GM19193 (cell line): Measurements from ENCODE around the gene POLD2.

Experiments used
- POLR2A ChIP-seq: IDR thresholded peaks from 4 replicates; pipeline ENCODE4 v1.6.1; 2011; ENCODE audit not compliant: insufficient read depth, insufficient read length; ENCODE audit errors: extremely low read depth

POLD2 gene

DNA sequence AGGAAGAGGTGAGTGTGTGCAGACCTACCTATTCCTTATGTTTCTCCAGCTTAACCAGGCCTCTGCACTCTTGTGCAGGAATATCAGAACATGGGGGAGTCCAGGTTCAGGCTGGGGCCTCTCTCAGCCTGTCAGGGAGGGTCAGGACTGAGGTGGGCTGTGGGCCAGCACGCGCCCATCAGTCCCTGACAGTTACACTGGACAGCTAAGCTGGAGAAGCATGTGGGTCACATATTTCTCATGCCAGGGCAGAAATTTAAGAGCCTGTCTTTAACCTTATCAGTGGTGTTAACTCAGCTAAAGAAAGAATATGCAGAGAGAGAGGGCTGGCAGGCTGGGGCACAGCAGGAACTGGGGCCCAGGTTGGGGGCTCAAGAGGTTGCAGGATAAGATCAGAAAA lies 8.7 kb upstream of the POLD2 start:
- no peak for TF ChIP-seq POLR2A

DNA sequence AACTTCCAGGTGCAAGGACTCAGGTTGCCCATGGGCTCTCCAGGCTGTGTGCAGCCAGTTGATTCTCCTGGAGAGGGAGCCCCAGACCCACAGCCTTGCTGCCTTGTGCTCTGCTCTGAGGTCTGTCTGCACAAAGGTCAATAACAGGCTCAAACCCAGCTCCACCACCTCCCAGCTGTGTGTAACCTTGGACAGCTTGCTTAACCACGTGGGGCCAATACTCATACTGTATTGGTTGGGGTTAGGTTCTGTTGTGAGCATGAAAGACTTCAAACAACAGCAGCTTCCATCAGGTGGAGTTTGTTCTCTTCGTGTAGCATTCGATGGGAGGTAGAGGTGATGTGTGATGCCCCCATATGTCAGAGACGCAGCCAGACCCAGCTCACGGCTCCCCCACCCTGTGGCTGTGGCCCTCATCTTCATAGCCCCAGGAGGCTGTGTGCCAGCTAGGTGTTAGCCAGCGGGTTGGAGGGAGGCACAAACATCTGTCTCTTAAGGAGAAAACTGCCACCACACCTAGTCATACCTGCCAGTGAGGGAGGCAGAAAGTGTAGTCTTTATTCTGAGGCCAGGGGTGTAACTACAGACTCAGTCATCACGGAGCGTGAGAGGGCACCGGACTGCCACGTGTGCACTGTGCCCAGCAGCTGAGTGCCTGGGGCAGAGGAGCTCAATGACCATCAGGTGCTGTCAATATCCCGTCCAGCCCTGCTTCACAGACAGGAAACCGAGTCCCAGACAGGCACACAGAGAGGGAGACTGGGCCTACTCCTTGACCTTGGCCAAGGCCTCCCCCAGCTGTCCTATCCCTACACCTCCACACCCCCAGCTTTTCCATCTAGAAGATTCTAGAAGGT lies 8.1 kb upstream of the POLD2 start:
- no peak for TF ChIP-seq POLR2A

DNA sequence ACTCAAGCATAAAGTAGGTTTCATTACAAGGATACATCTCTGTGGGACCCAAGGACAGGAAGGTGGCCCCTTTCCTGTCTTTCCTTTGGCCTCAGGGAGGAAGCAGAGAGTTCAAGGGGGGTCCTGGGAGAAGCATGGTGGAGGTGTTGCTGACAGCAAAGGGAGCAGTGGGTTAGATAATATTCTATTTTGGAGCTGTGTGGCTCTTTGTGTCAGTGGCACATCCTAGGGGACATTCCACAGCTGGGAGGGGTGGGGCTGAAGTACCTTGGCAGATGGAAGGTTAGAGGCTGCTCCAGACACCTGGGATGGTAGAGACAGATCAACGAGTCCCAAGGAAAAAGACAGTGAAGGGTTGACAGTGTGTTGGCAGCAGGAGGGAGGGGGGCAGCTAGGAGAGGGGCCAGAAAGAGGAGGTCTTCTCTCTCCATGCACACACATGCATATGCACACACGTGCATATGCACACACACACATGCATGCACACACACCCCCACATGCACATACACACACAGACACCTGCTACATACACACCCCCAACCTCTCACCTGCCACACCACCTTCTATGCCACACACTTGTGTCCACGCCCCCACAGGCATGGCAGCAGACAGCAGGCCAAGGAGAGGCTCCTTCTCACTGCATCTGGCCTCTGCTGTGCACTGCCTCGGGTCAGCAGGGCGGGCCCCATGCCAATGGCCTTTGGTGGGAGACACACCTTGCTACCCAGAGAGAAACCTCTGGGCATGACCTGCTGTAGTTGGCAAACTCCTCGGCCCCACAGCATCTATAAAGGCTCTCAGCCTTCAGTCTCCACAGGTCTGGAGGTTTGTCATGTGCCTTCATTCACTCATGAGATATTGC lies 5.6 kb upstream of the POLD2 start:
- TF ChIP-seq POLR2A: no peak

DNA sequence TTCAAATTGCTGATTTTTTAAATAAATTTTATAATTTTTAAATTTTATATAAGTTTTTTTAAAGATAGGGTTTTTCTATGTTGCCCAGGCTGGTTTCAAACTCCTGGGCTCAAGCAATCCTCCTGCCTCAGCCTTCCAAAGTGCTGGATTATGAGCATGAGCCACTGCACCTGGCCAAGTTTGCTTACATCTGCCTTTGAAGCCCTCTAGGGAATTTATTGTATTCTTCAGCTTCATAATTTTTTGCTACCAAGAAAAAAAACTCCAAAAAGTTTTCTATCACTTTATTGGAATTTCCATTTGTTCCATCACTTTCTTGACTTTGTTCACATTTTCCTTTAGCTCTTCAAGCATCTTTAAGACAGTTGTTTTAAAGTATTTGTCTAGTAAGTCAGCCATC lies 3.8 kb upstream of the POLD2 start:
- TF ChIP-seq POLR2A: no peak

DNA sequence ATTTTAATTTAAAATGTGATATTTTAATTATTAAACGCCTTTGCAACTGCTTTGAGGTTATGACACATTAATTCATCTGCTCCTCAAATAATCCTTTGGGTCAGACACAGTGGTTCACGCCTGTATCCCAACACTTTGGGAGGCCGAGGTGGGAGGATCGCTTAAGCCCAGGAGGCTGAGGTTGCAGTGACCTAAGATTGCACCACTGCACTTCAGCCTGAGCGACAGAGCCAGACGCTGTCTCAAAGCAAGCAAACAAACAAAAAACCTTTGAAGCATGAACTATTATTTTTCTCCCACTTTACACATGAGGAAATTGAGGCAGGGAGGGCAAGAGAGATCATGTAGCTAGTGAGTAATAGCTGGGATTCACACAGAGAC lies 1.5 kb upstream of the POLD2 start:
- TF ChIP-seq POLR2A: no peak

DNA sequence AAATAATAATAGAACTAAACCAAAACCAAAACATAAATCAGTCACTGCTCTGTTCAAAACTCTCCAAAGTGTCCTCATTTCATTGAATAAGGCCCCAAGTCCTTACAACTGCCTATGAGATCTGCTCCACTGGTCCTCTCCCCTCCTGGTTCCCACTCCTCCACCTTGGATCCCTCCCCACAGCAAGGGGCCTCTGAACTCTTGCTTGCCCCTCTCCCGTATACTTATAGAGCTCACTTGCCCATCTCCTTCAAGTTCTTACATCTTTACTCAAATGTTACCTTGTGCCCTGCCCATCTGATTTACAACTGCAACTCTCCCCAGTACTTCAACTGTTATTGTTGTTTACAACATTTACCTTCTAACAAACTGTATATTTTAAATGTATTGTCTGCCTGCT lies 819 bp downstream of the POLD2 start:
- no peak for TF ChIP-seq POLR2A

DNA sequence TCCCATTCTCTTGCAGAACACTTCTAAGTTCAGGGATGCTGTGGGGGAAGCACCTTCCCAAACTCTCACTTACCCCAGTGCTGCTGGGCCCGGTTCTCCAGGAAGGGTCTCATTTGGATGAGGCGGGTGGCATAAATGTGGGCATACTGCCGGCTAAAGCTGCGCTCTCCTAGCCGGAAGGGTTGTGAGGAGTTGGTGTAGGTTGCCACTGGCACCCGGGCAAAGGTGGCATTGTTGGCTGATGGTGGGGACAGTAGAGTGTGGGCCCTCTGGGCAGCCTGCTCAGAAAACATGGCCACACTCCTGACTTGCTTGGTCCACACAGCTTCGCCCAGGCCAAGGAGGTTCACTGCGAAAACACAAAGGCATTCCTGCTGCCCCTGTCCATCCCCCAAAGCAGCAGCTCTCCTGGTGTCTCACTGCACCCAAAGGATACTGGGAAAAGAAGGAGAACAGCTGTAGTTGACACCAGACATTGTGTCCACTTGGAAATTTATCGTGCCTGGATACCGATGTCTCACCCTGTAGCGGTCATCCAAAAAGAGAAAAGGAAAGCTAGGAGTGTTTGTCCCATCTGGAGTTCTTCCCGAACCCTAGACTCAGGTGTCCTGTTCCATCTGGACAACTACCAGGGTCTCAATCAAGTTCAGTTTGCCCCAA lies 1.5 kb downstream of the POLD2 start:
- no peak for TF ChIP-seq POLR2A

DNA sequence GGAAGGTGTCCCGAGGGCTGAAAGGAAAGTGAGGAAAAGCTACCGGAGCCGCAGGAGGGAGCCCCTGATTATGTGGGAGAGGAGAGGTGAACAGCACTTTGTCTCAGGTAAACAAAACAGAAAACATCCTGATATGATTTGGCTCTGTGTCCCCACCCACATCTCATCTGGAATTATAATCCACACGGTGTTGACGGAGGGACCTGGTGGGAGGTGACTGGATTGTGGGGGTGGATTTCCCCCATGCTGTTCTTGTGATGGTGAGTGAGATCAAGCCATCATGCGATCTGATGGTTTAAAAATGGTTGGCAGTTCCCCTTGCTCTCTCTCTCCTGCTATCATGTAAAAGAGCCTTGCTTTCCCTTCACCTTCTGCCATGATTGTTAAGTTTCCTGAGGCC lies 3.0 kb downstream of the POLD2 start:
- no peak for TF ChIP-seq POLR2A

DNA sequence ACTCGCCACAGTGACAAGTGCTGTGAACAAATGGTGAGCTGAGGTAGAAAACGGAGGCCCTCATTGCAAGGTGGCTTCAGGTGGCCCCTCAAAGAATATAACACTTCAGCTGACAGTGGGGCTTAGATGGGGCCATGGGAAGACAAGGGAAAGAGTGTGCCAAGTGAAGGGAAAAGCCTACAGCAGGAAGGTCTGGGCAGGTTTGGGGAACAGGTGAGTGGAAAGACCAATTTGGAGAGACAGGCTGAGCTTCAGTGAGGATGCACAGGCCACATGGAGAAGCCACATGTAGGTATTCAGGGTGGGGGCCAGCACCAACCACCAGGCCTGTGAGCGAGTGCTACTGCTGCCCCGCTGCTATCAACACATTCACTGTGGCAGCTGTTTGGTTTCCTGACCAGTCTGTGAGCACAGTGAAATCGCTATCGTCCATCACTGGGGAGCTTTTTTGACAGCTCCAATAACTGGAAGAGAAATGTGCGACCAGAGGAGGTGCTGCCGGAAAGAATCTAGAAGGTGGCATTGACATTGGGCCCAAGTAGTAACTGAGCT lies 3.4 kb downstream of the POLD2 start:
- no peak for TF ChIP-seq POLR2A

DNA sequence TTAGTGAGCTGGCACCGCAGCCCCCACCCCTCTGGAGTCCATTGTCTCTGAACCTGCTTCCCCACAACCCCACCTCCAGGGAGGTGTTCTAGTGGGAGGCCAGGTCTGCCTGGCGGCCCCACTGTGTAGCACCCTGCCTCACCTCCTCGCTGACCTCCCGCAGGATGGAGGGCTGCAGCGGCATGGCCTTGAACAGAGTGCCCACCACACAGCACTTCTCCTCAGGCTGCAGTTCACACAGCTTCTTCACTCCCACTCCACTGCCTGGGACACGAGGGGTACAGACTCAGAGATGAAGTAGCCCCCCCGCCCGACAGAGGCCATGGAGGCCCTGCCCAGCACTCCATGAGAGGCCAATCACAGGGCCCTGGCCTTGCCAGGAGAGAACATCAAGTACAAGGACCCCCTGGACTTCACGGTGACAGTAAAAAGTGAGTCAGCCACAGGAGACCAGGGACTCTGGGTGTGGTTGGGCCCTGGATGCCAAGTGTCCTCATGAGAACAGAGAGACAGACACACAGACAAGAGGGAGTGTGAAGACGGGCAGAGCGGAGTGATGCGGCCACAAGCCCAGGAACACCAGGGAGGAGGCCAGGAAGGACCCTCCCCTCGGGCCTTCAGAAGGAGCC lies 5.4 kb downstream of the POLD2 start:
- TF ChIP-seq POLR2A: no peak

DNA sequence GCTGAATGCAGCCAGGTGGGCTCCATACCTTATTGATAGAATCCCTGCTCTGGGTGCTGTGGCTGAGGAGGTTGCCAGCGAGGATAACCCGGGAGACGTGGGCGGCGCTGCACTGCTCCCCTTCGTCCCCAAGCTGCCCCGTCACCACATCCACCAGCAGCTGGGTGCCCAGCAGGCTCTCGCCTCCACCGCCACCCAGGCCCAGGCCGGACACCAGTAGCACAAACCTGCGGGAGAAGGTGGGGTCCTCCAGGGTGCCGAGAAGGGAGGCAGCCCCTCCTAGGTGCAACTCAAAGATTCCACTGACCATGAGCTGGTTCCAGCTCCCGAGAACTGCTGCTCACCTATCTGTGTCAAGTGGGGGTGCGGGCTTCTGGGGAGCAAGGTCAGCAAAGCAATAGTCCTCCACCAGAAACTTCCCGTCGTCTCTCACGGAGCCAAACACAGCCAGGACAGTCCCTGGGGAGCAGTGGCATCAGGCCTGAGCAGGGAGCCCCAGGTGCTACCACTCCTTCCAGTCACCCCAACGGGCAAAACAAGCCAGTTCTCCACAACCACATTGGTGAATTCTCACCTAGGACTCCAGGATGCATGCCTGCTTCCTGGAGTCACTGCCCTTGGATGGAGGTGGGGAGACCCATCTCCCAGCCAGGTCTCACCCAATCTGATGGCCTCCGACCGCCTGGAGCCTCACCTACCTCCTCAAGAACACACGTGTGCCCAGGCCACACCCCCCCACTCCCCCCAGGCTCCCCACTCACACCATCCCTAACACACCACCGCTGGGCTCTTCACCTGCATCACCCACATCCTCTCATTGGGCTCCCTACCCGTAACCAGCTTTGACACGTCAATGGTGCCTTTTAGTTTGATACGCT lies 6.3 kb downstream of the POLD2 start:
- no peak for TF ChIP-seq POLR2A

DNA sequence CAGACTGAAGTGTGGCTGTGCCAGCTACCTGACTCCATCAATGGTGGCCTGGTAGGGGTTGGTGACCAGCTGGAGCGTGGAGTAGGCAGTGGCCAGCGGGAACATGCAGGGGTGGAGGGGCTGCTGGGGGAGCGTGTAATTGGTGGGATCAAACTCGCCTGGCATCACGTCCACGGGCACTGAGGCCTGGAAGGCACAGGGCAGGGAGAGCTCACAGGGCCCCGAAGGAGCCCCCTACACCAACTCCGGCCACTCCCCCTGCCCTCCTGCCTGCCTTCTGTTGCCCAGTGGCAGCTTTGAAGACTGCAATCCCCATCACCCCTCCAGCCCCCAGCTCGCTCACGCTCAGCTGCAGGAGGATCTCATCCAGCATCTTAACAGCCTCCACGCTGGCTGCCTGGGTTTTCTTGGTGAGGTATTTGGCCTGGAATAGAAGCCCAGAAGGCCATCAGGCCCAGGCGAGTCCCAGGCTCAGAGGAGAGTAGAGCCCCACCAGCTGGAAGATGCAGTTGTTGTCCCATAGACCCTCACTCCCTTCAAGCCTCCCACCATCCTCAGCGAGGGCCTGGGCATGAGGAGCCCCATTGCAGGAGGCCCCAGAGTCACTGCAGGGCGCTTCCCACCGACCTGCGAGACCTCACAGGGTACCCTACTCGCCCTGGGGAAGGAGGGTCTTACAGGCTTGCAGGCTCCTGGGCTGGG lies 7.1 kb downstream of the POLD2 start:
- no peak for TF ChIP-seq POLR2A
